GM12878 (cell line): ENCODE data around the gene PRR7. TPM values are rescaled to one million over a fixed set of nuclear protein-coding genes. Genes with fewer than 3 reads are reported as not detected.

Experiments used
- ATAC-seq: fragments of 200-7000 bp; cut with Tn5 transposase; 3 replicates; pipeline ENCODE4 v1.9.1; 2020; ENCODE audit warnings: mild to moderate bottlenecking, moderate library complexity
- BruUV-seq: library from RNA; stranded (reverse); fragments of 400-500 nt; replicated peaks from 2 replicates; lab custom pipeline; 2021; lab: Mats Ljungman, UMichigan
- CTCF ChIA-PET: fragments of 300-600 bp; sonication (Branson Sonifier 250); formaldehyde crosslinking; extraction: SDS; loops from one replicate; lab custom pipeline; 2021; ENCODE audit warnings: inconsistent platforms; lab: Yijun Ruan, JAX
- POLR2A ChIA-PET: fragments of 350-600 bp; formaldehyde crosslinking; extraction: SDS; loops from one replicate; lab custom pipeline; 2021; ENCODE audit warnings: inconsistent platforms; lab: Charles Lee
- RAD21 ChIA-PET: fragments of 300-600 bp; sonication (Branson Sonifier 250); formaldehyde crosslinking; loops from one replicate; lab custom pipeline; 2023; ENCODE audit warnings: antibody characterized with exemption; ENCODE audit not compliant: unreplicated experiment; lab: Charles Lee
- SMC1A ChIA-PET: fragments of 300-600 bp; sonication (Branson Sonifier 250); formaldehyde crosslinking; loops from one replicate; lab custom pipeline; 2023; ENCODE audit not compliant: unreplicated experiment, uncharacterized antibody; lab: Charles Lee
- DNase-seq: peaks from one replicate; pipeline ENCODE4 v3.0.0-alpha.2; 2011; ENCODE audit warnings: low read depth, low spot score
- FAIRE-seq: peaks from 3 replicates; lab custom pipeline; 2011; peaks lifted over from hg19 to GRCh38; lab: Jason Lieb, UNC
- H2AFZ ChIP-seq: 2 replicates; pipeline ENCODE4 v1.6.0; 2011; ENCODE audit warnings: low read depth, low read length, control low read depth; ENCODE audit not compliant: control insufficient read depth
- H3K27ac ChIP-seq: 2 replicates; pipeline ENCODE4 v1.5.1; 2011; ENCODE audit warnings: control low read depth; ENCODE audit not compliant: control insufficient read depth, insufficient read depth
- H3K27me3 ChIP-seq, 2 experiments: replicated peaks in 1 of 2; 2 replicates each; pipeline versions ENCODE4 v1.6.0 to v1.6.1; 2011; ENCODE audit warnings: low read length in 1 of 2; ENCODE audit not compliant: control insufficient read depth in 2 of 2, insufficient read depth in 2 of 2
- H3K36me3 ChIP-seq, 2 experiments: 2 replicates each; pipeline ENCODE4 v1.5.1; 2011; ENCODE audit warnings: low read length in 1 of 2; ENCODE audit not compliant: control insufficient read depth in 2 of 2, insufficient read depth in 2 of 2
- H3K4me1 ChIP-seq: 2 replicates; pipeline ENCODE4 v1.6.1; 2011; ENCODE audit warnings: mild to moderate bottlenecking, low read length, moderate library complexity, mixed read lengths; ENCODE audit not compliant: control insufficient read depth, insufficient read depth
- H3K4me2 ChIP-seq: 2 replicates; pipeline ENCODE4 v1.6.0; 2011; ENCODE audit warnings: control low read depth; ENCODE audit not compliant: control insufficient read depth, insufficient read depth
- H3K4me3 ChIP-seq: fragments of 200-600 bp; sonication (generic); 2 replicates; pipeline ENCODE4 v1.5.1; 2016
- H3K79me2 ChIP-seq: 2 replicates; pipeline ENCODE4 v1.6.0; 2011; ENCODE audit warnings: low read length; ENCODE audit not compliant: control insufficient read depth, insufficient read depth
- H3K9ac ChIP-seq: 2 replicates; pipeline ENCODE4 v1.8.0; 2011; ENCODE audit warnings: low read length, control low read depth, mixed read lengths; ENCODE audit not compliant: control insufficient read depth, insufficient read depth
- H3K9me3 ChIP-seq: replicated peaks from 3 replicates; pipeline ENCODE4 v1.5.1; 2011; ENCODE audit warnings: mild to moderate bottlenecking, low read length; ENCODE audit not compliant: control insufficient read depth, insufficient read depth
- H4K20me1 ChIP-seq: 2 replicates; pipeline ENCODE4 v1.6.0; 2011; ENCODE audit not compliant: control insufficient read depth, insufficient read depth
- RELA ChIP-seq: fragments of 450-650 bp; IDR thresholded peaks from 2 replicates; pipeline ENCODE4 v1.8.0; 2014; ENCODE audit warnings: borderline replicate concordance; ENCODE audit not compliant: partially characterized antibody
- ZNF274 ChIP-seq: IDR thresholded peaks from one replicate; pipeline ENCODE4 v1.8.0; 2011; ENCODE audit not compliant: insufficient read length, insufficient read depth
- ZZZ3 ChIP-seq: IDR thresholded peaks from 2 replicates; pipeline ENCODE4 v1.6.1; 2011; ENCODE audit warnings: low read depth; ENCODE audit not compliant: control insufficient read depth, insufficient read length
- WGBS: methylation state at CpG from one replicate; pipeline ENCODE4 v1.1.6; 2016; ENCODE audit warnings: low lambda C conversion rate; ENCODE audit not compliant: insufficient replicate concordance, insufficient coverage; ENCODE audit errors: missing lambda C conversion rate; 5-methylcytosine and 5-hydroxymethylcytosine counted together
- in situ Hi-C: fragments of 300-500 bp; cut with MboI; formaldehyde crosslinking; loops from 9 replicates; pipeline ENCODE4 v1.14.3; 2018; ENCODE audit warnings: mixed read lengths
- intact Hi-C: fragments of 100-400 bp; cut with micrococcal nuclease; formaldehyde crosslinking; loops from one replicate; pipeline ENCODE4 v1.14.2; 2022; ENCODE audit not compliant: unreplicated experiment
- polyA plus RNA-seq, 11 experiments: library from polyadenylated mRNA; depleted of rRNA in 4 of 11; unstranded in 6 of 11; stranded (reverse) in 5 of 11; fragments of >200 nt; fragmentation: Nextera tagmentation in 4 of 11; fragmentation: Illumina TruSeq in 1 of 11; extraction: Ambion mirVana in 4 of 11; extraction: Trizol in 1 of 11; gene quantifications; 1 replicate in 1 of 11; 2 replicates in 10 of 11; pipeline versions ENCODE4 v1.2.1 to v1.2.3, GENCODE V29; 2011 to 2016; ENCODE audit warnings: inconsistent platforms in 2 of 11, missing spikeins in 2 of 11, low read depth in 1 of 11
- total RNA-seq, 4 experiments: library from RNA; depleted of rRNA in 3 of 4; stranded (reverse); fragments of >200 nt in 3 of 4; fragmentation: Illumina TruSeq in 1 of 4; extraction: Trizol in 1 of 4; gene quantifications; 2 replicates each; pipeline versions ENCODE4 v1.2.1 to v1.2.3, GENCODE V29; 2013 to 2021
- TF ChIP-seq, protein P1 (sequence below): IDR thresholded peaks from 2 replicates; pipeline ENCODE4 v1.6.1; 2012; ENCODE audit warnings: low read depth, low read length, improper control_type of control experiment

PRR7 gene
- total and polyA plus RNA-seq, 10 of the 15 experiments (the other 5 are each of a cell fraction or from before 2014, with no cell fraction given) = 0.09 to 18.8 (median 4.6) TPM; not detected in 2

DNA sequence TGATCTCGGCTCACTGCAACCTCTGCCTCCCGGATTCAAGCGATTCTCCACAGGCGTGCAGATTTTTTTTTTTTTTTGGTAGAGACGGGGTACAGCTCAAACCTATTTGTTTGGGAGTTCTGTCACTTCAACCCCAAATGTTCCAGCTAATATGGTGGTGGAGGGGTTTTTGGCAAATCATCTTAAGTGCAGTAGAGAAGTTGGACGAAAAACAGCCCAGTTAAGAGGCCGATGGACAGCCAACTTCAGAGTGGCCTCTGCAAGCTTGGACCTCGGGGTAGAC lies 756 bp upstream of the PRR7 start:
- ATAC-seq (no peak), FAIRE-seq (no peak), DNase-seq (no peak)
- CTCF ChIA-PET = interaction anchor here (0.7 to 16.4 kb wide), 14 partner anchors 9 to 136 kb away, joined by 3 to 391 read pairs (median 5); partner anchors contain the start of genes GRK6 and PFN3
- TF ChIP-seq, protein P1, sequence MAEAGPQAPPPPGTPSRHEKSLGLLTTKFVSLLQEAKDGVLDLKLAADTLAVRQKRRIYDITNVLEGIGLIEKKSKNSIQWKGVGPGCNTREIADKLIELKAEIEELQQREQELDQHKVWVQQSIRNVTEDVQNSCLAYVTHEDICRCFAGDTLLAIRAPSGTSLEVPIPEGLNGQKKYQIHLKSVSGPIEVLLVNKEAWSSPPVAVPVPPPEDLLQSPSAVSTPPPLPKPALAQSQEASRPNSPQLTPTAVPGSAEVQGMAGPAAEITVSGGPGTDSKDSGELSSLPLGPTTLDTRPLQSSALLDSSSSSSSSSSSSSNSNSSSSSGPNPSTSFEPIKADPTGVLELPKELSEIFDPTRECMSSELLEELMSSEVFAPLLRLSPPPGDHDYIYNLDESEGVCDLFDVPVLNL = no peak
- TF ChIP-seq RELA (no peak), ZNF274 (no peak), ZZZ3 (no peak)
- SMC1A ChIA-PET = interaction anchor here (0.6 to 7.4 kb wide), 10 partner anchors 9 to 90 kb away, joined by 3 to 105 read pairs (median 6); partner anchors contain the start of genes GRK6 and PFN3
- H3K4me3 ChIP-seq = peak overlapping the region; percentile 78
- H3K9me3 ChIP-seq = no peaks in the 10 kb centered on the region
- H3K9ac ChIP-seq = peak overlapping the region; percentile 81
- RAD21 ChIA-PET = interaction anchor here (1.0 to 13.5 kb wide), 5 partner anchors 10 to 56 kb away, joined by 3 to 291 read pairs (median 24); partner anchors contain the start of gene GRK6
- no TSS peak for BruUV-seq
- H3K79me2 ChIP-seq = peaks cover 14% of the 10 kb centered on the region
- 1% methylated on average over 8 of the region's 8 CpGs for WGBS
- H3K4me1 ChIP-seq = peaks cover 32% of the 10 kb centered on the region
- peak overlapping the region; percentile 99 for H3K4me2 ChIP-seq
- POLR2A ChIA-PET = interaction anchor here (0.6 to 13.6 kb wide), 7 partner anchors 8 to 82 kb away, joined by 4 to 358 read pairs (median 7); partner anchors contain the start of gene GRK6
- peak overlapping the region; percentile 79 for H3K27ac ChIP-seq
- H2AFZ ChIP-seq = no peak overlapping the region
- in situ Hi-C loops = loop anchor here (5.0 kb wide), 1 partner anchor 129 kb away; no protein-coding TSS in a partner anchor
- H3K27me3 ChIP-seq = no peaks in the 10 kb centered on the region
- peaks cover 0 to 9% of the 10 kb centered on the region in 2 experiments; a peak in 3 of 4 replicates for H3K36me3 ChIP-seq
- intact Hi-C loops = no loop called here
- H4K20me1 ChIP-seq = no peaks in the 10 kb centered on the region
